HUDEP-2 (cell line): Measurements from ENCODE around the gene CPNE8.

Source experiments
- DNase-seq, 76 experiments: peaks; one replicate each; lab custom pipeline; 2025; ENCODE audit not compliant: unreplicated experiment in 76 of 76; lab: John Stamatoyannopoulos, UW

The CPNE8 gene

DNA sequence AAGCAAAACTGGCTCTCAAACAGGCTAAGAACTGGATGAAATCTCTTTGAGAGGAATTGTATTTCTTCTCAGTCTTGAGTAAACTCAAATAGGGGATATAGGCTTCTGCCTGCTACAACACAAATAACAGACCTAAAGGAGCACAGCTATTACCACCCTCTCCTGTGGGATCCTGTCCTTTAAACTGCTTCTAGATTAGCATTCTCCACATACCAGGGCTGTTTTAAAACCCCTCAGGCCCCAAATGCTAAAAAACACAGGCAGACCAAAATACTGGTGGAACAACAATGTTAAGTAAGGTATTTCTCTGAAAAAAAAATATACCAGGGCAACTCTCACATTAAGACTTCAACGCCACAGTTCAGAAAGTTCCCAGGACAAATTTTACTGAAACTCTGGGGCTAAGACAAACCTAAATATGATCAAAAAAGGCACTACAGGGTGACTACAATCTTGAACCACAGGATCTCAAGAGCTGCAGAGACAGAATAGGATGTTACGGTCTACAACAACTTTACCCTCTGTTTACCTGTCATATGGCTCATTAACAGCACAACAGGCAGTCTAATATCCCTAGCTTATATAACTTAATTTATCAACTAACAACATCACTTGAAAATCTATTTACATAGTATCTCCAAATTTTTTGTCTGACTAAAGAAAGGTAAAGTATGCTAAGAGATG, 7.2 kb downstream of the CPNE8 start:
- DNase-seq = no peak

DNA sequence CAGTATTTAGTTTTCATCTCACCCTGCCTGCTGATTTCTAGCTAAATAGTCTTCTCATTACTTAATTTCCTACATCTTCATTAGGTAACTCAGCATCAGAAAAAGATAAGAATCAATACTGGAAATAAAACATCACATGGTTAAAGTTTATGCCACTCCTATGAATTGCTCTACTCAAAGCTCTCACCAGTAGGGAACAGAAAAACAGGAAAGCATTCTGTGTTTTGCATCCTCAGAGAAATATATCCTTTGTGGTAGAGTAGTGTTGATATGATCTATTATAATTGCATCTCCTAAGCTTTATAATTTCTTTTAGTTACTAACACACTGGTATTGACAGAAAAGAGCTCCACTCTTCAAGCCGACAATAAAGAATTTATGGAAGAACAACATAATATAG, 9.9 kb downstream of the CPNE8 start:
- DNase-seq = no peak

DNA sequence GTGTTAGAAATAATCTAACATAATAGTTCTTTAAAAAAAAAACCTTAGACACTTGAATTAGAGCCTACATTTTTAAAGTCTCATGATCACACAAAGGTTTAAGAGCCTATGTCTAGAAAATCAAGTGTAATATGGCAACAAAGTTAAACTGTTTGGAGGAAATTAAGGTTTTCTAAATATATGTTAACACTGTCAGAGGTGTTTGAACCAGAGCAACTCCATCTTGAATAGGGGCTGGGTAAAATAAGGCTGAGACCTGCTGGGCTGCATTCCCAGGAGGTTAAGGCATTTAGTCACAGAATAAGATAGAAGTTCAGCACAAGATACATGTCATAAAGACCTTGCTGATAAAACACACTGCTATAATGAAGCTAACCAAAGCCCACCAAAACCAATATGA, 12.4 kb downstream of the CPNE8 start:
- no peak for DNase-seq

DNA sequence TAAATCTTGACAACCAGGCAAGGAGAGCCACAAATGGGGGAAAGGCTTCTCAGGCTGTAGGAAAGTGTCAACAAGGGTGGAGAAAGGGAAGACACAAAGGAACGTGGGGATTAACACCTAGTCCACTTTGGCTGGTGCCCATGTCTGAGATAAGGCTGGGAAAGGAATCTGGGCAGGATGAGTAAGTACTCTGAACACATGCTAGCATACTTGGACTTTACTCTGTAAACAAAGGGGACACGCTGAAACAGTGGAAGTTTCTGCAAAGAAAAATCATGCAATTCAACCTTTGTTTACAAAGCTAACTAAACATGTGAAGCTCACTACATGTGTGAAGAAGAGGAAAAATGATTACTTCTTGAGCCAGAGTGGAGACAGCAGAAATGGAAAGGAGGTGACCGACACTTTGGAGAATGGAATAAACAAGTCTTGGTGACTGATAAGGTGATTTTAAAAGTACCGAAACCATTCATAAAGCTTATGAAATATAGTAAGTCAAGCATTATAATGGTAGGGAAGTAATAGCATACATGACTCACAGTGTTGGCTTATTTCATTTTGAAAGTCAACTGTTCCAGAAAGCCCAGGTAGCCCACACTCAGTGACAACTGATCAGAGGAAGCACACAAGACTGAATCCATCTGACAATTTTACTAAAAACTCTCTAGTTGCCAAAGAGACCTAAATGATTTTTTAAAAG, 13.2 kb downstream of the CPNE8 start:
- DNase-seq = no peak

DNA sequence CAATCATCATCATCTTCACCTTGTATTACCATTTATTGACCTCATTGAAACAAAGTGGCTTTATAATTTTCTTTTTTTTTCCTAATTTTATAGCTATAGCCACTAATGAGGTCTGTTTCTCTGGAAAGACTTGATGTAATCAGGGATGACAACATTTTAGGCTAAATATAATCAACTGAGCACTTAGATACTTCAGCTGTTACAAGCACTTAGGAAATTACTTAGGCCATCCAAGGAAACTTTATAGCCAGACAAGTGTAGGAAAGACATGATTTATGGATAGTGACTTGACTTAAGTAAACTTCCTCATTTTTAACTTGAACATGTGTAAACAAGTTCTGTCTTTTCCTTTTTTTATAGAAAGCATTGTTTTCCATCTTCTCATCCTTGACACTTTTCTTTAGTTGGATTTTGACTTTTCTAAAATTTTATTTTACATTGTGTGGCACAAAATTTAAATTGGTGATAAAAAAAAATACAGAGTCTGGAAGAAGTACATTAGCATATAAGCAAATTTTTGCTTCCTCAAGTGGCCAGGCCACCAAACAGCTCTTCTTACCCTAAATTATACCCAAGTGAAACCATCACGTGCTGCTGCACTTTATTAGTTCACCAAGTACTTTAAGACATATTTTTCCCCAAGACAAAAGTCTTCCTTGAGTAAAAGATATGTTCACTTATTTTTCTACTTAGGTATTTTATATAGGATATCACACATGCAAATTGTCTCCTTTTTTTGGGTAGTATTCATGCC, 15.1 kb downstream of the CPNE8 start:
- no peak for DNase-seq

DNA sequence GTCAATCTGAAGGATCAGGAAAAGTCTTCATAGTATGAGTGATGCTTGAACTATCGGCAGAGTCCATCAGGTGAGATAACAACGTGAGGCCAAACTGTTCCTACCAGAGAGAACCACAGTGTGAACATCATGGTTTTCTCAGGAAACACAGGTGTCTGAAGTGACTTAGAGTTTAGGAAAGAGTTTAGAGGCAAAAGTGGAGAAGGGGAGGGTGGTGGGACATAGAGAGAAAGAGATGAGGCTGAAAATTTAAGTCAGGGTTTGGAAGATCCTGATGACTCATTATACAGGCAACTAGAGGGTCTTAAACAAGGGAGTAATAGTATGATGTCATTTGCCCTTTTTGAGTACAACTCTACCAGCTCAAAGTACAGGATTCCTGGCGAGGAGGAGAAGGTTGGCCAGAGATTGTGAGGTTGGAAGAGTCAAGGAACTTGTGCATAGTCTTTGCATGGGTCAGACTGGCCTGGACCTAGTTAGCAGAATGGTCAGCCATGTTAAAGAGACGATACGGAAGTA, 16.0 kb downstream of the CPNE8 start:
- no peak for DNase-seq

DNA sequence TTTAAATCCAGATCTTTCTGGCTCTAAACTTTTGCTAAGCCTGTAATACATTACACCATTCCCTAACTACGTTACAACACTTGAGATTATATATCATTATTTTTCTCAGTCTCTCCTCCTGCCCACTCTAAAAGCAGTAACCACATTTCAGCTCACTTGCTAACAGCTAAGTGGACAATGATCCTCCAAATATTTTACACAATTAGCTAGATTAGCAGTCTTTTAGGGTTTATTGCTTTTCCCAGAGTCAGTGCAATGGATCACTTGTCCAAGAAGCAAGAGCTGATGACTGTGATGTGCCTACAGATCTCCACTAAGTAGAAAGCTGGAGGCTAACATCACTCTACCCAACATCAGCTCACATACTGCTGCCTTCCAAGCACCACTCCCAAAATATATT, 17.6 kb downstream of the CPNE8 start:
- DNase-seq = no peak

DNA sequence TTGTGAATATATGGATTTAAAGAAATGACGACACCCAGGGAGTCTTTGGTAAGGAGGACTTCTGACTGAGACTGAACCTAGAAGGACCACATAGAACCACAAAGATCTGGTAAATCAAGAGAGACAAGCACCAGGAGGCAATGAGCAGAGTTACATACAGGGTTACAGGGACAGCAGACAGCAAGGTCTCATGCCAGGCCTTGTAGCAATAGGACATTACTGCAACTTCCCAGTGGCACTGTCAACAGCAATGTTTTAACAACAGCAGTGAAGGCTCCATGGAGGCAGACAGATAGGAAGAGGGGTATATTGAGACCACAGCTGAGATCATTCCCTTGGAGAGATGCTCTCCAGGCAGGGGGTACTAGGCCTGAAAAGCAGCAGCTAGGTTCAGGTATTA, 18.5 kb downstream of the CPNE8 start:
- no peak for DNase-seq

DNA sequence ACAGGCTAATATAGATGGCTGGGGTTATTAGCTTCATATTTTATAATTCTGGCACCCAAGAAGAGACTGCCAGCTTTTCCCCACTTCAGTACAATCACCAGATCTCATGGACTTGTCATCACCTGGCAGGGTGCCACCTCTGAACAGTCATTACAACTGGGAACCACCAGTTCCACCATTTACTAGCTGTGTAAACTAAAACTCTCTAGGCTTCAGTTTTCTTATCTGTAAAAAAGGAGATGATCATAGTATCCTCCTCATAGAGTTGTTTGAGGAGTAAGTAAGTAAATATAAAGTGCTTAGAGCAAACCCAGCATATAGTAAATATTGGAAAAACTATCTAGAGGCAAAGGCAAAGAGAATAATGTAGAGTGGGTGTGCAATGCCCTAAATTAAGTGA, 19.3 kb downstream of the CPNE8 start:
- DNase-seq = peak in 60 of 76 experiments; percentile 1 to 63 (median 35)

DNA sequence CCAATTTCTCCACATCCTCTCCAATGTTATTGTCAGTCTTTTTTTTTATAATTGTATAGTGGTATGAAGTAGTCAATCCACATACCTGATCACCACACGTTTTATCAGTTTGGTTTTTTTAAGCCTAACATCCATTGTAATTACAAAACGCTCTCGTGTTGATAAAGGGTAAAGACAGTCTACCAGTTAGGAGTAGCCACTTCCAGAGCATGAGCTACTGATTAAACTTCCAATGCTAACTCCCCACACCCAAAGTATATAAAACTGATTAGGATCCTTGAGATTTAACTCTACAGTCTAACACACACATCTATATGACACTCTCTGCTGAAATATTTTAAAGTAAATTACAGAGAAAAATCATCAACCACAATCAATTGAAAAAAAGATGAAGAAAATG, 20.7 kb downstream of the CPNE8 start:
- DNase-seq = no peak

DNA sequence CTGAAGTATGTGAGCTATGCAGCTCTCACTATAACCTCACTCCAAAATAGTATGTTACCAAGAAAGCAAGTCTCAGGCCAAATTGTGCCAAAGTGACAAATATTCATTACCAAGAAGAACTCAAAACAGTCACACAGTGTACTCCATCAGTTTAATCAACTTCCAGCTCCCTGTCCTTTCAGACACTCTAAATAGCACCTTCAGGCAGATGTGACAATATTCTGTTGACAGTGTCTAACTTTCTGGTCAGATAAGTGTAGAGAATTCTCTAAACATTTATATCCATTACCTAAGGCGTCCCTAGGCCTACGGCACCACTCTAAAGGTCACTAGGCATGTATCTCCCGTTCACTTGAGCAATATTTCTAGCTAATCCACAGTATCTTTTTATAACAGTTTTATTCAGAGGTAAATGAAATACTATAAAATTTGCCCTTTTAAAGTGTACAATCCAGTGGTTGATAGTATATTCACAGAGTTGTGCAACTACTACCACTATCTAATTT, 21.7 kb downstream of the CPNE8 start:
- no peak for DNase-seq

DNA sequence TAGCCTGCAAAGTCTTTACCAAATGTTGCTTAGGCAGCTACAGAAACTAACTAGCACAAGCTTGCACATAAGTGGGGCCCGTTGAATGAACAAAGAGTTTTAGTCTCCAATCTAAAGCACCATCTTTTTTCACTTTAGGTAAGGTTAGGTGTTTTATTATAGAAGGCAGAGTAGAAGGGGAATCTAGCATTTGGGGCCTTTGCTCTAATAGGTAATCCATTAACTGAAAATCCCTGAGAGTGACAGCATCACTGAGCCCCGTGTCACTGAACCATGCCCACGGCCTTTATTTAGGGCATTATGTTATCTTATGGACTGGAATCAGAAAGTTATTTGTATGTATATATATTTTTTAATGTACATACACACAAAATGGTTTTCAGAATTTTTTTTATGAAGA, 25.1 kb downstream of the CPNE8 start:
- DNase-seq = no peak

DNA sequence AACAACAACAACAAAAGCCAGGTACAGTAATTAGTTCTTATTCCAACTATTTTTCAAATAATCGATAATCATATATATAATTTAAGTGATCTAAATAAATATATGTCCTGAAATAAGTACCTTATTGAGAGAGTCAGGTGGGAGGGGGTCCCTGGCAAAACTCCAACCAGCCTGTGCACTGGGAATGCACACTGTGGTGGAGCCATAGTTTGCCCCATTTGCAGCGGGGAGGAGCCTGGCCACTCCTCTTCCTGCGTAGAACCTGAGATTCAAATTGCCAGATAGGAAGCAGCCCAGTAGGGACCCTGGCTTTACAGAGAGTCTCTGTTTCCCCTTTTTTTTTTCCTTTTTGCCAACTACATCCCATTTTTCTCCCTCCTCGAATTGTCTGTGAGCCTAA, 26.4 kb downstream of the CPNE8 start:
- DNase-seq = no peak

DNA sequence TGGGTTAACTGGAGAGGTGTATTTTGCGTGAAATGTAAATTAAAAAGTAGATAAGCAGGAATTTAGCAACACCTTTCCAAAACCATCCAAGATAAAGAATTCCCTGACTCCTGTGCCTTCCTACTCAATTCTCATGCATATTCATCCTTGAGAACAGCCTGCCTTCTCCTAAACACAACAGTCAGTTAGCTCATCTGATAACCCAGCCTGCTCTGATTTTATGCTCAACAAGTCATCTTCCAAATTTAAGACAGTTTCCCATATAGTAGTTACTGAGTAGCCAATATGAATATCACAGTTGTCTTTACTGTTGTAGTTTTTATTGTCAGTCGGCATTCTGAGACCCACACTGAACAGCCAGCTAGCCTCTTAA, 27.1 kb downstream of the CPNE8 start:
- DNase-seq = no peak

DNA sequence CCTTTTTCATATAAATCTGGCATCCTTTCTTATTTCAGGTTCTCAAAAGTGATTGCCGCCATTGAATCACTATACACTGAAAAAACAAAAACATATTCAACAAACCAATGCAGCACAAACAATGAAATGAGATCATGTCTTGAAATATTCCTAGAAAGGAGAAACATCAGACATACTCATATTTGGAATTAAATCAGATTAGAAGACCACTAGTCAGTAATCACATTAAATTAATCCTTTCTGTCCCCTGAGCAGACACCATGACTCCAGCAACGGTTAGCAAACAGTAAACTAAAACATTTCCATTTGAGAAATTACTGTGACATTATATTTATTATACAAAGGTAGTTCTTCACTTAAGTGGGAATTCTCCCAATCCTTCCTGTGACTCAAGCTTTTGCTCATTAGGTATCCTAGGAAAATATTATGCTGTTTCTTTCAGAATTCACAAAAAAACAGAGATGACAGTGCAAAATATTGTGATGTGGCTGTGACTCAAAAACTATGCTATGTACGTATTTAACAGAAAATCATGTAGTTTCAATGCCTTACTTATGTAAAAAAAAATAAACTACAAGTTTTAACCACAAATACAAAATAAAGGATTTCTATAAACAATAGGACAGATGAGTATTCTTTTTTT, 29.7 kb downstream of the CPNE8 start:
- DNase-seq = no peak

DNA sequence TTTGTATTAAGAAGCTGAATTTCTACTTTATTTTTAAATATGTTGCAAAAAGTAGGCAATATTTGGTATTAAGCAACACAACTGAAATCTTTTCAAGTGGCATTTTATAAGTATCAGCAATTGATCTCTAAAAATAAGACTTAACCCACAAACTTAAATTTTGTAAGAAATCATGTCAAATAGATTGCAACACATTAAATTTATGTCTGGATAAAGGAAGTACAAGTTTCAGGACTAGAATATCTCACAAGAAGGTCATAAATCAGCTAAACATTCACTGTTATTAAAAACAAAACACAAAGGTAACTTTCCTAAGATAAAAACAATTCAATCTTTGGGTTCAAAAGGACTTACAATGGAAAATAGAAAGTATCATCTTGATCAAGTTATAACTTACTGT, 32.8 kb downstream of the CPNE8 start:
- DNase-seq = no peak

DNA sequence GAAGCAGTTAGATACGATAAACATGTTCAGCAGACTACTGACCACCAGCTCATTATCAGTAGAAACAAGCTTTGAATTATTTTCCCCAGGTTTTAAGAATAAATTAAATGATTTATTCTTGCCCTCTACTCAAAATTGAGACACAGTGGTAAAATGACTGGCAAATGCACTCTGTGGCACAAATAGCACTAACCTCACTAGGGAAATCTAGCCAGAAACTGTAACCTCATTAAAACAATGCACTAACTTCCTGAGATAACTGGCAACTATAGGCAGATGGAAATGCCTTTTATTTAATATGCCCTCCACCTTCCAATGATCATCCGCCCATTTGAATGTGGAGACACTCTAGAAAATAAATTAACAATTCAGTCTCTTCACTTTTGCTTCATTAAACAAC, 33.2 kb downstream of the CPNE8 start:
- no peak for DNase-seq

DNA sequence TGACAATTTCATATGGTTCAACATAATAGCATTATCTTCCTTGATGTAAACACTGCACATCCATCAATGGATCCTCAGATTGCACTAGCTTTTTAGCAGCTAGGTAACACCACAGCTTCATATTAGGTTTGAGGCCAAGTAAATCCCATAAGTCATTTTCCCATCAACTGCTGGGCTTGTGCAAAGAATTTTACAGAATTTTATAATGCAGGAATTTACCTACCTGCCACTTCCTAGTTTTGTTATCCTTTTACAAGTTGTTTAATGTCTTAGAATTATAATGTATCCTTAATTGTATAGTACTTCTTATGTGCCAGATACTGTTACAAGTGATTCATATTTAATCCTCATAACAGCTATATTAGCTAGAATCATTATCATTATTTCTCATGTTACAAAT, 36.4 kb downstream of the CPNE8 start:
- DNase-seq = no peak

DNA sequence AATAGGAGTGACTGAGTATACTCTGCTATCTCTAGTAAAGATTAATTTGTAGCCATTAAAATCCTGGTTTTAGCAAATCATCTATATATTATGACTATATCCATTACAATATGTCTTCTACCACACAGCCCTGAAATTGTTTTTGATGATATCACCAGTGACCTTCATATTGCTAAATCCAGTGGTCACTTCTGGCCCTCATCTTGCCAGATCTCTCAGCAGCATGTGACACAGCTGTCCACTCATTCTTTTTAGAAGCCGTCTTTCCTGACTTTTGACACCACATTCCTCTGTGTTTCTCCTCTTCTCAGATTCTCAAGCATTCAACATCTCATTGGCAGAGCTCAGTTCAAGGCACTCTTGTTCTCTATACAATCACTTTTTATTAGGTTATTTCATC, 54.9 kb downstream of the CPNE8 start:
- no peak for DNase-seq

DNA sequence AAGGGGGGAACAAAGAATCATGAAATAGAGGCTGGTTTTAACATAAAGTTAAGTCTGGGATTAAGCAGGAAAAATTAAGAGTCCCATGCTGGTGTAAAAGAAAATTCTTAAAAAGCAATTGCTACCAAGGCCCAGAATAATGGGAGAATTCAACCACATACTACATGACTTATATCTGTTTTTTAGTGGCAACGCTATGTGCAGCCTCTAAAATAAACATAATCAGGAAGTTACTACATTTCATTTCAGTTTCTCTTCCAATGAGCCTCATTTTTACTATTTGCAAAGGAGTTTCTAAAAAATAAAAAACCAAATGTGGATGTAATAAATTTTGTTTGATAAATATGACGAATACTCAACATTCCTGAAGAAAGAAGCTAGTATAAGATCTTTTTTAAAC, 58.1 kb downstream of the CPNE8 start:
- DNase-seq = no peak

DNA sequence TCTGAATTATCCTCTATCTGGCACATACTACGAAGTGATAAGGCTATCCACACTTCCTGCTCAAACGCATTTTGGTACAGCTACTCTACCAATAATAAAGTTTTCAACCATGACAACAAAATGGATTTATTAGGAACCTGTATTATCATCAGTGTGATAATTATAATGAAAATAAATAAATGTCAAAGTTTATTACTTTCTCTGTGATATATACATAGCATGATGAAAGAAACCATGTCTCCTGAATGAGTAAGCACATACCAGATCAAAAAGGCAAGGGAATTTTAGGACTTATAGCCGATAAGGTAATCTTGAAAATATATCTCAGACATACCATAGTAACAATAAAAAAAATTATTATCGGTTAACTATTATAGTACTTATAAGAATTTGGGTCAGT, 61.1 kb downstream of the CPNE8 start:
- no peak for DNase-seq
